GM18868 (cell line): Measurements from ENCODE around the gene TTC9B.

Experiments used
- ATAC-seq: cut with Tn5 transposase; IDR thresholded peaks from one replicate; pipeline ENCODE4 v1.9.1; 2021; ENCODE audit warnings: mild to moderate bottlenecking, moderate library complexity; ENCODE audit not compliant: unreplicated experiment

The TTC9B gene

GRCh38 chr19:40249201-40249600 lies 31.0 kb upstream of the TTC9B start:
- no peak for ATAC-seq

DNA sequence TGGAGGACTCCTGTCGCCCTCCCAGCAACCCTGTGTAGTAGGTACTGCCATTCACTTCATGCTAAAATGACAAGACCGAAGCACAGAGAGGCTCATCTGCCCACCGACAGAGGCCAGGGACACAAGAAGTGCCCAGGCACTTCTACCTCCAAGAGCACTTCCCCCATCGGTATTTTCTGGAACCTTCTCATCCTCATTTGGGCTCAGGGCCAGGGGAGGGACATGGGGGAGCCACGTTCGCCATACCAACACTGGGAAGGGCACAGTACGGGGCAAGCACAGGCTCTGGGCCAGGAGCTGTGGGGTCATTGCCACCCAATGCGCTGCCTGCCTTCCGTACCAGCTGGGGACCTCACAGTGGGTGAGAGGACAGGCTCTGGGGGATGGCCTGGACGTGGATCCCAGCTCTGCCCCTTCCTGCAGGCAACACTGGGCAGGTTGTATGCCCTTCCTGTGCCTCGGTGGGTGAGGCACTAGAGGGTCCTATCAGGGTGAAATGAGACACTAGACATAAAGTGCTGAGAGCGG lies 29.6 kb upstream of the TTC9B start:
- ATAC-seq, result no peak

DNA sequence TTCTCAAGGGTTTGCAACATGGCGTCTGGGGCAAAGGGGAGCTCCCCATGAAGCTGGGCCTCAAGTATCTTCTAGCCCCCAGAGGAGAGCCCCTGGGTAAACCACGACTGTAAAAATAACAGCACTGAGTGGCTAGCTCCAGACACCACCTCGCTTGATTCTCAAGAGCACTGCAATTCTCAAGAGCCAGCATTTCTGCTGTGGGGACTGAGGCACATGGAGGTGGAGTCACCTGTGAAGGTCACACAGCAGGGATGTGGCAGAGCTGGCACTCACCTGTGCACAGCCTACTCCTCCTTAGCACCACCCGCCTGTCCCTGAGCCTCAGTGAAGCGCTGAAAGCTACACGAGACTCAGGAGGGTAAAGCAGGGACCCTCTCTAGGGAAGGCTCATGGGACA lies 29.0 kb upstream of the TTC9B start:
- no peak for ATAC-seq

- no peak for ATAC-seq
Measured at GRCh38 chr19:40246292-40247073, 28.3 kb upstream of the TTC9B start.

DNA sequence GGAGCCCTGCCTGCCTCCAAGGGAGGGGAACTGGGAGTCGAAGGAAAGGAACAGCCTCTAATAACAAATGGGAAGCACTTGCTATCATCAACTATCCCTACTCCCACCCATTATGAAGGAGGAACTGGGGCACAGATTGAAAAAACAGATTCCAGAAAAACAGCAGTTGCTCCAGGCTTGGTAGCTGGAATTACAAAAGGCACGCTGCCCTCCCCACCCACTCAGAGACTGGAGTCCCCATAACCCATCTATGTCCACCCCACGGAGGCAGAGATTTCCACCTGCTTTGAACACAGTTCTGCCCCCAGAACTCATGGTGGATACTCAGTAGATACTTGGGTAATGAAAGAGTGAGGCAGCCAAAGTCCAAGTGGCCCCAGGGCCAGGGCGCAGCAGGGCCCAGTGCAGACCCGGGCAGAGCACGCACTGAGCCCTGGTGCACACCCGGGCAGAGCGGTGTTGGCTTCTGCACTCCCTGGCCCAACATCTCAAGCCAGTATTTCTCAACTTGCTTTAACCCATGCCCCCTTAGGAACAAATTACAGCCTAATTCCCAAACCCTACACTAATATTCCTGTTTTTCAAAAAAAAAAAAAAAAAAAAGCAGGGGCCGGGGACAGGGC lies 27.4 kb upstream of the TTC9B start:
- no peak for ATAC-seq

- ATAC-seq, result no peak
Measured at GRCh38 chr19:40244579-40245317, 26.6 kb upstream of the TTC9B start.

DNA sequence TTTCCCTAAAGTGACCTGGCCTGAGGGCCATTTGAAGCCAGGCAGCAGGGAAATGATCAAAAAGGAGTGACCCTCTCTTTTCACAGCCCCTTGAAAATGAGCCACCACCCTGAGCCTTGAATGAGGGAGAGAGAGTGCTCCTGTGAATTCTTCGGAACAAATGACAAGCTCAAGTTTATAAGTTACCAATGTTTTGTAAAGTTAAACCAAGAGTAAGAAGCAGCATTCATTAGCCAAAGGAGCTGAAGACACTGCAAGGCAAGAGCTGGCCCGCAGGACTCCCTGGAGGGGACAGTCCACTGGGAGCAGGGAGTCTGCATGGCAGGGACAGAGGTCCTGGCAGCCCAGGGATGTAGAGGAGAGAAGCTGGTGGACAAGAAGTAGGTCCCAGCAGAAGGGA lies 25.0 kb upstream of the TTC9B start:
- ATAC-seq, result no peak

DNA sequence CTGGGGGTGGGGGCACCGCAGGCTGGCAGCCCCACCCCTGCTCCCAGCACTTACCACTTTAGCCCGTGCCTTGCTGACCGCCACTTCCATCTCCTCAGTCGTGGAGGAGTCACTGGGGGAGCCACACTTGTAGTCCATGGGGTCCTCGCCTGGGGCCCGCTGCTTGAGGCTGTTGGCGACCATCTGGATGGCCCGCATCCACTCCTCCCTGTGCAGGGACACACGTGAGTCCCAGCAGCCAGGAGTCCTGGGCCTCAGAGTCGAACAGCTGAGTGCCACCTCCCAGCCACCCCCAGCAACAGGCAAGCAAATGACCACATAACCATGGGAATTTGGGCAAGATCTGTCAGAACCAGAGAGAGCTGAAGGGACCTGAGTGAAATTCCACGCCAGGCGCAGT lies 24.3 kb upstream of the TTC9B start:
- ATAC-seq, result no peak

DNA sequence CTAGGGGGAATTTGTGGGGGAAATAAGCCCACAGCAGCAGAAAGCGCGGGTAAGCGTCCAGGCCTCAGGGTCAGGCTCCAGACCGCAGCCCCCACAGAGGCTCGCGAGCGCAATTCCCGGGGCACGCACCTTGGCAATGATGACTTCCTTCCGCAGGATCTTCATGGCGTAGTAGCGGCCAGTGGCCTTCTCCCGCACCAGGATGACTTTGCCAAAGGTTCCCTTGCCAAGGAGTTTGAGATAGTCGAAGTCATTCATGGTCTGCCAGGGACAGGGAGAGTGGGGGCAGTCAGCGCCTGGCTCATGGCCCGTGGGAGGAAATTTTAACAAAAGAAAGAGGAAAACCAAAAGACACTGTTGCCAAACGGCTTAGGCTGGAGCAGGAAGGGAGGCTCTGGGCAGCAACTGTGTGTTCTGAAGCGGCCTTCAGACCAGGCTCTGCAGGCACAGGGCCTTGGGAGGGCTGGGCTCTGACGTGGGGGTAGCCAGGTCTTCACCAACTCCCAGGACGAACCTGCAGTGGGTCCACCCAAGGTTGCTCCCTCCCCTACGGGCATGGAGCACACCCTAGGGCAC lies 23.7 kb upstream of the TTC9B start:
- no peak for ATAC-seq

- no peak for ATAC-seq
Measured at GRCh38 chr19:40241125-40241808, 23.1 kb upstream of the TTC9B start.

DNA sequence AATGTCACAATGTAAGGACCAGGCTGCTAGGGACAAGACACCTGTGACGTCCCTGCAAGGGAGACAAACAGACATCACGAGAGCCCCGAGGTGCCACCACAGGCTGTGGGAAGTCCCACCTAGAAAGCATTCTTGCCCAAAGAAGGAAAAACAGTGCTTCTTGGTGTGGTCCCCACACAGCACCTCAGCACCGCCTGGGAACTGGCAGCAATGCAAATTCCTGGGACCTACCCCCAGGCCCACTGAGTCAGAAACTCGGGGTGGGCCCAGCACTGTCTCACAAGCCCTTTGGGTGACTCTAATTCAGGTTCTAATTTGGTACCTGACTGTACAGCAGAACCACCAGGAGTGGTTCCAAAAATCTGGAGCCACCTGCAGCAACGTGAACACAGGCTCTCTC lies 22.1 kb upstream of the TTC9B start:
- no peak for ATAC-seq

GRCh38 chr19:40239415-40240226 lies 21.4 kb upstream of the TTC9B start:
- ATAC-seq, result no peak

GRCh38 chr19:40238775-40239174 lies 20.6 kb upstream of the TTC9B start:
- ATAC-seq, result no peak

GRCh38 chr19:40237791-40238190 lies 19.6 kb upstream of the TTC9B start:
- no peak for ATAC-seq

DNA sequence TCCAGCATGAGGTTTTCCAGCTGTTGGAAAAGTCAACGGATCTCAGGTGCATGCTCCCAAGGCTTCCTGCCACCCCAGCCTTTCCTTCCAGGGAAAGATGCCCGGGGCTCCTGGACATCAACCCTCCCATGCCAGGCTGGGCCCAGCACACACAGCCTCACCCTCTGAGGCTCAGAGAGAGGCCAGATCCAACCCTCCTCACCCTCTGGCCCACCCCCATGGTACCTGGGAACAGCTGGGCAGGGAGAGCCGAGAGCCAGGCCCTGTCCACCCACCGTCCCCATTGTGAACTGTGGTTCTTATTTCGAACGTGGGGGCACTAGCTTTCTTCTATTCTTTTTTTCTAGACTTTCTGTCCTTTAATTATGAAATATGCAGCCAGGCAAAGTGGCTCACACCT lies 18.2 kb upstream of the TTC9B start:
- no peak for ATAC-seq

GRCh38 chr19:40236026-40236355 lies 17.8 kb upstream of the TTC9B start:
- no peak for ATAC-seq

DNA sequence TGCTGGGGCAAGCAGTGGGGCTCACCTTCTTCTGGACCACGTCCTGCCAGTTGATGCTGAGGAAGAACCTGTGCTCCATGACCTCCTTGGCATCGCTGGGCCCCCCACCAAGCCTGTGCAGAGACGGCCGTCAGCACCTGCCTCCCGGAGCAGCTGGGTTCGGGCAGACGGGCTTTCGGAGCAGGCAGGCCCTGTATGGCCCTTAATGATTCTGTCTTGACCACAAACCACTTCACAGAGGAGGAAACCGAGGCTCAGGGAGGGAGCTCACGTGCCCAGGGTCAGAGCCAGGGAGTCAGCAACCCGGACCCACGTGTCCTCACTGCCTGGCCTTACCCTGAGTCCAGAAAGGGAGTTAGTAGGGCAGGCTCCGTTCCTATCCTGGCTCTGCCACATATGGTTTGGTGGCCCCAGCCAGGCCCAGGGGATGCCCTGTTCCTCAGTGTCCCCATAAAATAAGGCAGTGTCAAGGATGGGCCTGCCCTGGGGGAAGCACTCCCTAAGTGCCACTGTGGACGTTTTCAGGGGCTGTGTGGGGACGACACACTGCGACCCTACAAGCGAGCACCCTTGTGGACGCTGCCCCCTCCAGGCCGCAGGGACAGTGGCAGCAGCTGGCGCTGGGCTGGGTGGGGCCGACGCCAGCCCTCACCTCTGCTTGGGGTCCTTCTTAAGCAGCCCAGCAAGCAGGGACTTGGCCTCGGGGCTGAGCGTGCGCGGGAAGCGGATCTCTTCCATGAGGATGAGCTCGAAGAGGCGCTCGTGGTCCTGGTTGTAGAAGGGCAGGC lies 17.2 kb upstream of the TTC9B start:
- no peak for ATAC-seq

- no peak for ATAC-seq
Measured at GRCh38 chr19:40234429-40235237, 16.4 kb upstream of the TTC9B start.
